Stimulated activated CD4-positive, alpha-beta T cell treated with anti-CD3 and anti-CD28 coated beads, Interleukin-15, amount 100 ng/mL, for 48 hours (primary cell): Measurements from ENCODE around the gene ZNF431.
A peak's percentile ranks its signal among the peaks of the same experiment; 100 is the strongest.
"Not testable (repeated sequence)": the region's sequence is repeated elsewhere in the genome, so short reads cannot be mapped to it uniquely, and the experiment has no call there.

Source experiments
- DNase-seq, 2 donors: peaks; one replicate each; pipeline ENCODE4 v3.0.0-alpha.2; 2020; ENCODE audit warnings: low read depth in 2 of 2

The ZNF431 gene

GRCh38 chr19:21147540-21147939 is 5.7 kb downstream of the ZNF431 start:
- no peak for DNase-seq

- DNase-seq = no peak
These were observed 6.8 kb downstream of the ZNF431 start for GRCh38 chr19:21148681-21149080.

GRCh38 chr19:21149877-21150276 is 8.0 kb downstream of the ZNF431 start:
- DNase-seq = no peak

- no peak for DNase-seq
These were observed 9.6 kb downstream of the ZNF431 start for GRCh38 chr19:21151460-21151859.

- DNase-seq = no peak
These were observed 16.8 kb downstream of the ZNF431 start for GRCh38 chr19:21158523-21159135.

- no peak for DNase-seq
These were observed 22.7 kb downstream of the ZNF431 start for GRCh38 chr19:21164541-21164940.

- no peak for DNase-seq
These were observed 24.6 kb downstream of the ZNF431 start for GRCh38 chr19:21166436-21166835.

- DNase-seq = no peak
These were observed 55.9 kb downstream of the ZNF431 start for GRCh38 chr19:21197590-21198295.

- peak in 1 of 2 donors; percentile 2 for DNase-seq
These were observed 61.1 kb downstream of the ZNF431 start for GRCh38 chr19:21202865-21203494.

GRCh38 chr19:21210037-21210621 is 68.3 kb downstream of the ZNF431 start:
- no peak for DNase-seq

GRCh38 chr19:21221693-21222092 is 79.9 kb downstream of the ZNF431 start:
- no peak for DNase-seq

GRCh38 chr19:21229938-21230337 is 88.1 kb downstream of the ZNF431 start:
- not testable (repeated sequence) for DNase-seq

GRCh38 chr19:21233691-21234090 is 91.9 kb downstream of the ZNF431 start:
- no peak for DNase-seq

GRCh38 chr19:21236751-21237150 is 94.9 kb downstream of the ZNF431 start:
- not testable (repeated sequence) for DNase-seq

GRCh38 chr19:21238670-21239069 is 96.8 kb downstream of the ZNF431 start:
- no peak for DNase-seq
